T follicular helper cell (primary cell): ENCODE results near the gene FMNL3.

Experiments used
- DNase-seq: peaks from one replicate; pipeline ENCODE4 v3.0.0-alpha.2; 2020; ENCODE audit warnings: low read depth

FMNL3 gene

GRCh38 chr12:49588721-49589516 lies 118.3 kb downstream of the FMNL3 start:
- no peak for DNase-seq

- no peak for DNase-seq
Measured at GRCh38 chr12:49588281-49588680, 118.9 kb downstream of the FMNL3 start.

GRCh38 chr12:49587174-49587908 lies 119.9 kb downstream of the FMNL3 start:
- no peak for DNase-seq
